ENCODE measurements around the gene ESRRA.

DNA sequence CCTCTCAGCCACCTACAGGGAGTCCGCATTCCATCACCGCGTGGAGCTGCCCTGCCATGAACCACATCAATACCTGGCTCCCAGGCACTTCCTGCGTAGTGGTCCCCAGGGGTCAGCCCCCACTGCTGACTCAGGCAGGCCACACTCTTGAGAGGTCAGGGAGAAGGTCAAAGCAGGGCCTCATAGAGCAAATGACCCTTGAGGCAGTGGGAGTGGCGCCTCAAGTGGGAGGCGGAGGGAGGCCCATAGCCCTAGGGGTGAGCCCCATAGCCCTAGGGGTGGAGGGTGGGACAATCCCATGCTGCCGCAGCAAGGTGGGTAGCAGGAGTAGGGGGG is 17.6 kb downstream of the ESRRA start:
- TF ChIP-seq, protein P1, sequence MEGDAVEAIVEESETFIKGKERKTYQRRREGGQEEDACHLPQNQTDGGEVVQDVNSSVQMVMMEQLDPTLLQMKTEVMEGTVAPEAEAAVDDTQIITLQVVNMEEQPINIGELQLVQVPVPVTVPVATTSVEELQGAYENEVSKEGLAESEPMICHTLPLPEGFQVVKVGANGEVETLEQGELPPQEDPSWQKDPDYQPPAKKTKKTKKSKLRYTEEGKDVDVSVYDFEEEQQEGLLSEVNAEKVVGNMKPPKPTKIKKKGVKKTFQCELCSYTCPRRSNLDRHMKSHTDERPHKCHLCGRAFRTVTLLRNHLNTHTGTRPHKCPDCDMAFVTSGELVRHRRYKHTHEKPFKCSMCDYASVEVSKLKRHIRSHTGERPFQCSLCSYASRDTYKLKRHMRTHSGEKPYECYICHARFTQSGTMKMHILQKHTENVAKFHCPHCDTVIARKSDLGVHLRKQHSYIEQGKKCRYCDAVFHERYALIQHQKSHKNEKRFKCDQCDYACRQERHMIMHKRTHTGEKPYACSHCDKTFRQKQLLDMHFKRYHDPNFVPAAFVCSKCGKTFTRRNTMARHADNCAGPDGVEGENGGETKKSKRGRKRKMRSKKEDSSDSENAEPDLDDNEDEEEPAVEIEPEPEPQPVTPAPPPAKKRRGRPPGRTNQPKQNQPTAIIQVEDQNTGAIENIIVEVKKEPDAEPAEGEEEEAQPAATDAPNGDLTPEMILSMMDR (IDR thresholded peaks at IDR 0.05): no peak
- no peak for TF ChIP-seq POLR2AphosphoS5 (IDR thresholded peaks at IDR 0.05)
- TF ChIP-seq POLR2A (IDR thresholded peaks at IDR 0.05): no peak

Measured in stomach (tissue), 4 donors.